ENCODE results near the gene FAM136A.

Gene FAM136A

GRCh38 chr2:70301344-70302194, at the start of gene FAM136A:
FAM136A (minus strand) TSS chr2:70302067; CDS start chr2:70302011, 56 bp downstream.
- Histone ChIP-seq H3K27ac (ENCODE audit: low read length) (peak within 1 kb of the TSS; percentile 74), H3K4me3 (ENCODE audit: low read depth in 1 of 2, low read length in 2 of 2) (peak within 1 kb of the TSS; percentile 76 to 92), H3K36me3 (ENCODE audit: control insufficient read depth in 1 of 2, insufficient read depth in 2 of 2, low read length in 2 of 2) (peaks cover 10 to 24% of the 10 kb centered on the region in 2 donors), H3K9me3 (ENCODE audit: control insufficient read depth in 1 of 2, low read length in 2 of 2) (no peaks in the 10 kb centered on the region), H3K4me1 (ENCODE audit: control insufficient read depth in 1 of 2, insufficient read depth in 2 of 2, low read length in 2 of 2) (peaks cover 3 to 10% of the 10 kb centered on the region in 2 donors), H3K27me3 (ENCODE audit: low read depth, low read length) (no peaks in the 10 kb centered on the region)

DNA sequence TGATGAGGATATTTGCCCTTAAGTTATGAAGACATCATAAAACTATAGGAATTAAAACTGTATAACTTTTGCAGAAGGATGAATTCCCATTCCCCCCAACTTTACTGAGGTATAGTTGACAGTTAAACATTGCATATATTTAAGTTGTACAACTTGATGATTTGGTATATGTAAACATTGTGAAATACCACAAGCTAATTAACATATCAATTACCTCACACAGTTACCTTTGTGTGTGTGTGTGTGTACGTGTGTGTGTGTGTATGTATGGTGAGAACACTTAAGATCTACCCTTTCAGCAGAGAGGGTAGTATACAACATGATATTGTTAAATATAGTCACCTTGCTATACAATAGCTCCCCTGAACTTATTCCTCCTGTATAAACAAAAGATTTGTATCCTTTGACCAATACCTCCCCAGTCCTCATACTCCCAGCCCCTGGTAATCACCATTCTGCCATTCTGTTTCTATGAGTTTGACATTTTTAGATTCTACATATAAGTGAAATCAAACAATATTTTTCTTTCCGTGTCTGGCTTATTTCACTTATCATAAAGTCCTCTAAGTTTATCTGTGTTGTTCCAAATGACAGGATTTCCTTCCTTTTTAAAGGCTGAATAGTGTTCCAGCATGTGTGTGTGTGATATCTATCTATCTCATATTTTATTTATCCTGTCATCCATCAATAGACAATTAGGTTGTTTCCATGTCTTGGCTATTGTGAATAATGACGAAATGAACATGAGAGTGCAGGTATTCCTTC, 48.2 kb upstream of the FAM136A start:
- Histone ChIP-seq H3K4me1 (ENCODE audit: control insufficient read depth in 1 of 2, insufficient read depth in 2 of 2, low read length in 2 of 2) (no peaks in the 10 kb centered on the region), H3K9me3 (ENCODE audit: control insufficient read depth in 1 of 2, low read length in 2 of 2) (no peaks in the 10 kb centered on the region), H3K27ac (ENCODE audit: low read length) (no peak overlapping the region), H3K4me3 (ENCODE audit: low read depth in 1 of 2, low read length in 2 of 2) (no peak overlapping the region), H3K27me3 (ENCODE audit: low read depth, low read length) (no peaks in the 10 kb centered on the region), H3K36me3 (ENCODE audit: control insufficient read depth in 1 of 2, insufficient read depth in 2 of 2, low read length in 2 of 2) (no peaks in the 10 kb centered on the region)

GRCh38 chr2:70347831-70348230, 46.0 kb upstream of the FAM136A start:
- Histone ChIP-seq H3K9me3 (ENCODE audit: control insufficient read depth in 1 of 2, low read length in 2 of 2) (no peaks in the 10 kb centered on the region), H3K27me3 (ENCODE audit: low read depth, low read length) (no peaks in the 10 kb centered on the region), H3K36me3 (ENCODE audit: control insufficient read depth in 1 of 2, insufficient read depth in 2 of 2, low read length in 2 of 2) (no peaks in the 10 kb centered on the region), H3K4me3 (ENCODE audit: low read depth in 1 of 2, low read length in 2 of 2) (no peak overlapping the region), H3K4me1 (ENCODE audit: control insufficient read depth in 1 of 2, insufficient read depth in 2 of 2, low read length in 2 of 2) (no peaks in the 10 kb centered on the region), H3K27ac (ENCODE audit: low read length) (no peak overlapping the region)

DNA sequence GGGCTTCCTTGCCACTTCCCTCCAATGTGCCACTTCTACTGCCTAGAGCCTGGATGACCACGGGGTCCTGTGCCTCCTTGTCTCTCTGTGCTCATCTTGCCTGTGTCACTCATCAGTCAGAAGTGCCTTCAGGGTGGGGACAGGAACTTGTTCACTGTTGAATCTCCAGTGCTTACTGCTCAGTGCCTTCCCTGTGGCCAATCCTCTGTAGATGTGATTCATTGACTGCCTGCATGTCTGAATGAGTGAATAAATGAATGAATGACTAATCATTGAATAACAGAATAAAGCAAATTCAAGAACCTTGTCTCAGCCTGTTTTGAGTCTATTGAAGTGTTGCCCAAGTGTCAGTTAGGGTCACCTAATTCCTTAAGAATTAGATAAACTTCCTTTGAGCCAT, 42.3 kb upstream of the FAM136A start:
- no peak overlapping the region for H3K27ac ChIP-seq (ENCODE audit: low read length)

GRCh38 chr2:70341477-70341765, 39.6 kb upstream of the FAM136A start:
- Histone ChIP-seq H3K27me3 (ENCODE audit: low read depth, low read length) (no peaks in the 10 kb centered on the region), H3K9me3 (ENCODE audit: control insufficient read depth in 1 of 2, low read length in 2 of 2) (no peaks in the 10 kb centered on the region), H3K27ac (ENCODE audit: low read length) (no peak overlapping the region), H3K36me3 (ENCODE audit: control insufficient read depth in 1 of 2, insufficient read depth in 2 of 2, low read length in 2 of 2) (no peaks in the 10 kb centered on the region), H3K4me1 (ENCODE audit: control insufficient read depth in 1 of 2, insufficient read depth in 2 of 2, low read length in 2 of 2) (no peaks in the 10 kb centered on the region), H3K4me3 (ENCODE audit: low read depth in 1 of 2, low read length in 2 of 2) (no peak overlapping the region)

More for the DNA sequence above, 42.3 kb upstream of the FAM136A start:
- Histone ChIP-seq H3K4me1 (ENCODE audit: control insufficient read depth in 1 of 2, insufficient read depth in 2 of 2, low read length in 2 of 2) (no peaks in the 10 kb centered on the region), H3K4me3 (ENCODE audit: low read depth in 1 of 2, low read length in 2 of 2) (no peak overlapping the region), H3K27me3 (ENCODE audit: low read depth, low read length) (no peaks in the 10 kb centered on the region), H3K36me3 (ENCODE audit: control insufficient read depth in 1 of 2, insufficient read depth in 2 of 2, low read length in 2 of 2) (no peaks in the 10 kb centered on the region), H3K9me3 (ENCODE audit: control insufficient read depth in 1 of 2, low read length in 2 of 2) (no peaks in the 10 kb centered on the region)

- H3K36me3 ChIP-seq (ENCODE audit: control insufficient read depth in 1 of 2, insufficient read depth in 2 of 2, low read length in 2 of 2), result no peaks in the 10 kb centered on the region
- no peak overlapping the region for H3K4me3 ChIP-seq (ENCODE audit: low read depth in 1 of 2, low read length in 2 of 2)
- no peaks in the 10 kb centered on the region for H3K4me1 ChIP-seq (ENCODE audit: control insufficient read depth in 1 of 2, insufficient read depth in 2 of 2, low read length in 2 of 2)
- H3K27me3 ChIP-seq (ENCODE audit: low read depth, low read length), result no peaks in the 10 kb centered on the region
- no peak overlapping the region for H3K27ac ChIP-seq (ENCODE audit: low read length)
- no peaks in the 10 kb centered on the region for H3K9me3 ChIP-seq (ENCODE audit: control insufficient read depth in 1 of 2, low read length in 2 of 2)
These were observed 39.1 kb upstream of the FAM136A start for GRCh38 chr2:70340761-70341476.

GRCh38 chr2:70340075-70340474, 38.2 kb upstream of the FAM136A start:
- Histone ChIP-seq H3K27ac (ENCODE audit: low read length) (no peak overlapping the region), H3K4me1 (ENCODE audit: control insufficient read depth in 1 of 2, insufficient read depth in 2 of 2, low read length in 2 of 2) (no peaks in the 10 kb centered on the region), H3K27me3 (ENCODE audit: low read depth, low read length) (no peaks in the 10 kb centered on the region), H3K36me3 (ENCODE audit: control insufficient read depth in 1 of 2, insufficient read depth in 2 of 2, low read length in 2 of 2) (no peaks in the 10 kb centered on the region), H3K4me3 (ENCODE audit: low read depth in 1 of 2, low read length in 2 of 2) (no peak overlapping the region), H3K9me3 (ENCODE audit: control insufficient read depth in 1 of 2, low read length in 2 of 2) (no peaks in the 10 kb centered on the region)

GRCh38 chr2:70336552-70336951, 34.7 kb upstream of the FAM136A start:
- no peaks in the 10 kb centered on the region for H3K36me3 ChIP-seq (ENCODE audit: control insufficient read depth in 1 of 2, insufficient read depth in 2 of 2, low read length in 2 of 2)
- H3K27ac ChIP-seq (ENCODE audit: low read length), result no peak overlapping the region

GRCh38 chr2:70331012-70331411, 29.1 kb upstream of the FAM136A start:
- Histone ChIP-seq H3K9me3 (ENCODE audit: control insufficient read depth in 1 of 2, low read length in 2 of 2) (no peaks in the 10 kb centered on the region), H3K4me1 (ENCODE audit: control insufficient read depth in 1 of 2, insufficient read depth in 2 of 2, low read length in 2 of 2) (no peaks in the 10 kb centered on the region), H3K27ac (ENCODE audit: low read length) (no peak overlapping the region), H3K27me3 (ENCODE audit: low read depth, low read length) (no peaks in the 10 kb centered on the region), H3K36me3 (ENCODE audit: control insufficient read depth in 1 of 2, insufficient read depth in 2 of 2, low read length in 2 of 2) (no peaks in the 10 kb centered on the region), H3K4me3 (ENCODE audit: low read depth in 1 of 2, low read length in 2 of 2) (no peak overlapping the region)

More at GRCh38 chr2:70336552-70336951, 34.7 kb upstream of the FAM136A start:
- Histone ChIP-seq H3K4me1 (ENCODE audit: control insufficient read depth in 1 of 2, insufficient read depth in 2 of 2, low read length in 2 of 2) (no peaks in the 10 kb centered on the region), H3K9me3 (ENCODE audit: control insufficient read depth in 1 of 2, low read length in 2 of 2) (no peaks in the 10 kb centered on the region), H3K4me3 (ENCODE audit: low read depth in 1 of 2, low read length in 2 of 2) (no peak overlapping the region), H3K27me3 (ENCODE audit: low read depth, low read length) (no peaks in the 10 kb centered on the region)

DNA sequence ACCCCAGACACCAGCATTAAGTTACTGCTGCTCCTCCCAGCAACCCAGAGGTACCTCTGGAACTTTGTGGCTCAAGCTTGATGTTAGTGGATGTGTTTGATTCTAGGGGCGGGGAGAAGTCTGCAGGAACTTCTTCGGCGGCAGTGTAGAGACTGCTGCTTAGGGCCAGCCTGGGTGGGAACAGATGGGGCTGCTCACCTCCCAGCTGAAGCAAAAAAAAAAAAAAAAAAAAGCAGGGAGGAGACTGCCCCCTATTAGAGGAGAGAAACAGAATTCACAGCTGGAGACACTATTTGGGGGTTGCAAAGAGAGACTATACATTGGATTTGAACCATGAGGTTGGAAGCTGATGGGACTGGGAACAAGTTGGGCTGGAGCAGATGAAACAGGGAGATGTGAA, 28.6 kb upstream of the FAM136A start:
- no peaks in the 10 kb centered on the region for H3K9me3 ChIP-seq (ENCODE audit: control insufficient read depth in 1 of 2, low read length in 2 of 2)

DNA sequence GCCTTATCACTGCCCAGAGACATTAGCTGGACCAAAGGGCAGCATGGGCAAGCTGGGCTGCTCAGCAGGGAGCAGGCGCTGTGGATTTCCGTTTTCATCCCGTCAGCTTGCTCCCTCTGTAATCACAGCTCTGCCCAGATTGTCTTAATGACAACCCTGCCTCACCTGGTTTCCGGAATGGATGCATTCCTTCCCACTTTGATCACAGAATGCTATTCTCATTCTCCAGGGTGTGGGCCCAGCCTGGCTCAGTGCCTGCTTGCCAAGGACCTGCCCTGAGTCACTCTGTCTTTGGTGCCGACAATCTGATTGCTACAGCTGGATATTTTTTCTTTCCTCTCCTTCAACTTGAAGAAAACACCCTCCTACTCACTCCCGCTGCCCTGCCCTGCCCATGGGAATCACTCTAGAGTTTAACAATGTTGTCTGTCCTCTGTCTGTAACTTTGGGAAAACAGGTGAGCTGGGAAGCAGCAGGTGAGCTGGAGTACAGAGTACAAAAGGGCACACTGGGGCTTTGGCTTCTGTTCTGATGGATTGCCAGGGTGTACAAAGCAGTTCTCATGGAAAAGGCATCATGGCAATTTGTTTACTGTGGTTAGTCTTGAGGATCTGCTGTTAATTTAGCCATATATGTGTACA, 27.2 kb upstream of the FAM136A start:
- H3K4me1 ChIP-seq (ENCODE audit: control insufficient read depth in 1 of 2, insufficient read depth in 2 of 2, low read length in 2 of 2), result no peaks in the 10 kb centered on the region
- peak overlapping the region; percentile 76 for H3K27ac ChIP-seq (ENCODE audit: low read length)
- H3K27me3 ChIP-seq (ENCODE audit: low read depth, low read length), result no peaks in the 10 kb centered on the region
- no peak overlapping the region for H3K4me3 ChIP-seq (ENCODE audit: low read depth in 1 of 2, low read length in 2 of 2)
- no peaks in the 10 kb centered on the region for H3K9me3 ChIP-seq (ENCODE audit: control insufficient read depth in 1 of 2, low read length in 2 of 2)
- no peaks in the 10 kb centered on the region for H3K36me3 ChIP-seq (ENCODE audit: control insufficient read depth in 1 of 2, insufficient read depth in 2 of 2, low read length in 2 of 2)

More for the DNA sequence above, 28.6 kb upstream of the FAM136A start:
- H3K27me3 ChIP-seq (ENCODE audit: low read depth, low read length), result no peaks in the 10 kb centered on the region
- H3K36me3 ChIP-seq (ENCODE audit: control insufficient read depth in 1 of 2, insufficient read depth in 2 of 2, low read length in 2 of 2), result no peaks in the 10 kb centered on the region
- no peak overlapping the region for H3K27ac ChIP-seq (ENCODE audit: low read length)
- no peaks in the 10 kb centered on the region for H3K4me1 ChIP-seq (ENCODE audit: control insufficient read depth in 1 of 2, insufficient read depth in 2 of 2, low read length in 2 of 2)
- H3K4me3 ChIP-seq (ENCODE audit: low read depth in 1 of 2, low read length in 2 of 2), result no peak overlapping the region
